Measurements from ENCODE around the gene OFD1. TPM values are rescaled to one million over a fixed set of nuclear protein-coding genes. Genes with fewer than 3 reads are reported as not detected.

Gene OFD1, protein sequence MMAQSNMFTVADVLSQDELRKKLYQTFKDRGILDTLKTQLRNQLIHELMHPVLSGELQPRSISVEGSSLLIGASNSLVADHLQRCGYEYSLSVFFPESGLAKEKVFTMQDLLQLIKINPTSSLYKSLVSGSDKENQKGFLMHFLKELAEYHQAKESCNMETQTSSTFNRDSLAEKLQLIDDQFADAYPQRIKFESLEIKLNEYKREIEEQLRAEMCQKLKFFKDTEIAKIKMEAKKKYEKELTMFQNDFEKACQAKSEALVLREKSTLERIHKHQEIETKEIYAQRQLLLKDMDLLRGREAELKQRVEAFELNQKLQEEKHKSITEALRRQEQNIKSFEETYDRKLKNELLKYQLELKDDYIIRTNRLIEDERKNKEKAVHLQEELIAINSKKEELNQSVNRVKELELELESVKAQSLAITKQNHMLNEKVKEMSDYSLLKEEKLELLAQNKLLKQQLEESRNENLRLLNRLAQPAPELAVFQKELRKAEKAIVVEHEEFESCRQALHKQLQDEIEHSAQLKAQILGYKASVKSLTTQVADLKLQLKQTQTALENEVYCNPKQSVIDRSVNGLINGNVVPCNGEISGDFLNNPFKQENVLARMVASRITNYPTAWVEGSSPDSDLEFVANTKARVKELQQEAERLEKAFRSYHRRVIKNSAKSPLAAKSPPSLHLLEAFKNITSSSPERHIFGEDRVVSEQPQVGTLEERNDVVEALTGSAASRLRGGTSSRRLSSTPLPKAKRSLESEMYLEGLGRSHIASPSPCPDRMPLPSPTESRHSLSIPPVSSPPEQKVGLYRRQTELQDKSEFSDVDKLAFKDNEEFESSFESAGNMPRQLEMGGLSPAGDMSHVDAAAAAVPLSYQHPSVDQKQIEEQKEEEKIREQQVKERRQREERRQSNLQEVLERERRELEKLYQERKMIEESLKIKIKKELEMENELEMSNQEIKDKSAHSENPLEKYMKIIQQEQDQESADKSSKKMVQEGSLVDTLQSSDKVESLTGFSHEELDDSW
- total RNA-seq, result 23.5 and 27.6 TPM in 2 replicates
- 23.5 and 30.6 TPM in 2 replicates for polyA plus RNA-seq

DNA sequence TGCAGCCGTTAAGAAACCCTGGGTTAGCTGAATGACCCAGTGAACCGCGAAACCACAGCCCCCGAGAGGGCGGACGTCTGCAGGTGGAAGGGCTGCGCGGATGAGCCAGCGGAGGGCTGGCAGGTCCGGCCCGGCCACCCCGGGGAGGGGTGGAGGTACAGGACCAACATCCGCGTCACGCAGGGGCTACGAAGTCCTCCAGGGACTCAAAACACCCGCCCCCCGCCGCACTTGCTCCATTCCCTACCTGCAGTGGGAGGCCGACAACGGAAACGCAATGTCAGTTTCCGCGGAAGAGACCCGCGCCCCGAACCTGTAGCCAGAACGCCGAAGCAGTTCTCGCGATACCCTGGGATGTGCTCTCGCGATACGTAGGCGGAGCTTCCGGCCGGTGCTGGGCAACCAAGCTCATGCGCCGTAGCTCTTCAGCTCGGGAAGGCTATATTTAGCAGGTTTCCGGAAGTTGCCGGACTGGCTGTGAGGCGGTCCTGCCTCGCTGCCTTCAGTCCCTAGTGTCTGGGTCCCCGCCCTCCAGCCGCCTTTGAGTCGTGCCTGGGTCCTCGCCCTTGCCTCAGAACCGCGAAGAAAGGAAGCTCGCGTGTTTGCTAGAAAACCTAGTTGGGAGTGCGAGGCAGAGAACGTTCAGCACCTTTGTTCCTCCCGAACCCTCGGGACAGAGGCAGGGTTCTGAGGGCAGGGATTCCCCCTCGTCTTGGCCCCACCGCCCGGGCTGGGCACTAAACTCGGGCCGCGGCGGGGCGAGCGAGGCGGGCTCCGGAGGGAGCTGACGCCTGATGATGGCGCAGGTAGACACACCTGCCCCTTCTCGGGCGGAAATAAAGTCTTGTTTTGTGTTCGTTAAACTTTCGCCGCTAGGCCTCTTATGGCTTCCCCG is at the start of gene OFD1, which contains the start of gene TRAPPC2:
OFD1 (plus strand) TSS at position 471 of the 895 bp plus-strand sequence; CDS start at position 795, 324 bp downstream.
TRAPPC2 (minus strand) TSS at position 343 of the 895 bp plus-strand sequence. CDS start 14,657 bp downstream, outside the sequence.
- 40% methylated on average over 51 of the region's 75 CpGs for WGBS (ENCODE audit: low lambda C conversion rate, missing lambda C conversion rate)
- TF ChIP-seq EZH2 (IDR thresholded peaks at IDR 0.05; ENCODE audit: borderline replicate concordance), result no peak
- TF ChIP-seq, protein P1, sequence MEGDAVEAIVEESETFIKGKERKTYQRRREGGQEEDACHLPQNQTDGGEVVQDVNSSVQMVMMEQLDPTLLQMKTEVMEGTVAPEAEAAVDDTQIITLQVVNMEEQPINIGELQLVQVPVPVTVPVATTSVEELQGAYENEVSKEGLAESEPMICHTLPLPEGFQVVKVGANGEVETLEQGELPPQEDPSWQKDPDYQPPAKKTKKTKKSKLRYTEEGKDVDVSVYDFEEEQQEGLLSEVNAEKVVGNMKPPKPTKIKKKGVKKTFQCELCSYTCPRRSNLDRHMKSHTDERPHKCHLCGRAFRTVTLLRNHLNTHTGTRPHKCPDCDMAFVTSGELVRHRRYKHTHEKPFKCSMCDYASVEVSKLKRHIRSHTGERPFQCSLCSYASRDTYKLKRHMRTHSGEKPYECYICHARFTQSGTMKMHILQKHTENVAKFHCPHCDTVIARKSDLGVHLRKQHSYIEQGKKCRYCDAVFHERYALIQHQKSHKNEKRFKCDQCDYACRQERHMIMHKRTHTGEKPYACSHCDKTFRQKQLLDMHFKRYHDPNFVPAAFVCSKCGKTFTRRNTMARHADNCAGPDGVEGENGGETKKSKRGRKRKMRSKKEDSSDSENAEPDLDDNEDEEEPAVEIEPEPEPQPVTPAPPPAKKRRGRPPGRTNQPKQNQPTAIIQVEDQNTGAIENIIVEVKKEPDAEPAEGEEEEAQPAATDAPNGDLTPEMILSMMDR (IDR thresholded peaks at IDR 0.05; ENCODE audit: poor library complexity), result no peak
- TF ChIP-seq EZH2phosphoT487 (IDR thresholded peaks at IDR 0.05; ENCODE audit: low read depth, severe bottlenecking, unreplicated experiment), result no peak
- H3K27me3 ChIP-seq, result no peaks in the 10 kb centered on the region
- H3K79me2 ChIP-seq, result peaks cover 61% of the 10 kb centered on the region
- H3K9me2 ChIP-seq (replicated peaks; ENCODE audit: insufficient read depth), result no peaks in the 10 kb centered on the region
- no peaks in the 10 kb centered on the region for H3K36me3 ChIP-seq (replicated peaks; ENCODE audit: insufficient read depth, low read depth)
- H4K20me1 ChIP-seq (ENCODE audit: insufficient read depth, poor library complexity, severe bottlenecking), result no peaks in the 10 kb centered on the region
- peak within 1 kb of the TSS; percentile 28 for H2AFZ ChIP-seq
- H3K4me2 ChIP-seq, result peak within 1 kb of the TSS; percentile 75
- peak within 1 kb of the TSS; percentile 97 for H3K27ac ChIP-seq
- DNase-seq (ENCODE audit: low spot score), result peak; percentile 93
- no peaks in the 10 kb centered on the region for H3K4me1 ChIP-seq (ENCODE audit: insufficient read depth)
- H3K4me3 ChIP-seq, result peak within 1 kb of the TSS; percentile 79
- no peaks in the 10 kb centered on the region for H3K9me3 ChIP-seq (ENCODE audit: low read depth)

DNA sequence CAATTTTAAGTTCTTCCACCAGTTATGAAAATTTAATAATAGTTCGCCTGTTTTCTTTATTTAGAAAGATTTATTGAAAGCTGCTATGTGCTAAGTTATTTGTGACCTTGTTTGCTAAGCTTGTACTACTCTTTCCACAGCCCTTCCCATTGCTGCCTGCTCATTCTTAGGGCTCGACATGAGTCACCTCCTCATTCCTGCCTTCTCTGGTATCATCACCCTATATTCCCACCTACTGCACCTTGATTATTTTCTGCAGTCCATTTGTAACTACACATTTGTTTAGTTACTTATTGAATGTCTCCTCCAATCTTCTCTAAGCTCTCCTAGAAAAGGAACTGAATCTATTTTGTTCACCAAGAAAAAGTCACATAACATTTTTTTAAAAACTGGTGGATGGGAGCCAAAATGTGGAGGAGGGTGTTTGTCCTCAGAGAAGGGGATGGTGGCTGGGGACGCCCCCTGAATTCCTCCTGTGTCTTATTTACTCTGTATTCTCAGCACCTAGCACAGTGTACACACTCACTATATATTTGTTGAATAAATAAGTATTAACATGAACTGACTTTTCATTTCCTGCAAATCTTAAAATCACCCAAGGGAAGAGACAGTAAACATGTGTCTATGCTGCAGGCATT is 49.3 kb upstream of the OFD1 start:
- Histone ChIP-seq H3K36me3 (replicated peaks; ENCODE audit: insufficient read depth, low read depth) (no peaks in the 10 kb centered on the region), H3K27me3 (no peaks in the 10 kb centered on the region), H3K4me3 (no peak overlapping the region), H3K9me3 (ENCODE audit: low read depth) (no peaks in the 10 kb centered on the region), H2AFZ (no peak overlapping the region), H3K4me1 (ENCODE audit: insufficient read depth) (no peaks in the 10 kb centered on the region), H3K4me2 (no peak overlapping the region), H3K27ac (no peak overlapping the region), H3K9me2 (replicated peaks; ENCODE audit: insufficient read depth) (no peaks in the 10 kb centered on the region), H4K20me1 (ENCODE audit: insufficient read depth, poor library complexity, severe bottlenecking) (no peaks in the 10 kb centered on the region), H3K79me2 (peaks cover 10% of the 10 kb centered on the region)
- TF ChIP-seq, protein P1 (IDR thresholded peaks at IDR 0.05; ENCODE audit: poor library complexity), result no peak
- WGBS (ENCODE audit: low lambda C conversion rate, missing lambda C conversion rate), result 39% methylated on average over 3 of the region's 3 CpGs
- no peak for DNase-seq (ENCODE audit: low spot score)

DNA sequence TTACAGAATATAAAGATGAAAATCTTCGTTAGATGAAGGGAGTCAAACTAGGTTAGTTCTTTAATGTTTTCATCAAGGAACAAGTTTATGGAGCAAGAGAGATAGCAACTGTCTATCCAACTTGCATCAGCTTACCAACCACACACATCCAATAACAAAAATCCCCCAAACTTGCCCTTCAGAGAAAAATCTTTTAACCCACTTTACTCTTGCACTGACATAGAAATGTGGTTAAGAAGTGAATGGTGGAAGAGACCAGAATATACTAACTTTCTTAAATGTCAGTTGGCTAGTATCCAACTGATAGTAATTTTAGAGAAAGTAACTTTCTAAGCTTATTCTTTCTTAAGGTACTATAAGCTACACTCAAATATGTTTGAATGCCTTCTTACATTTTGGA is 47.3 kb upstream of the OFD1 start:
- 63% methylated on average over 1 of the region's 1 CpG for WGBS (ENCODE audit: low lambda C conversion rate, missing lambda C conversion rate)
- Histone ChIP-seq H3K9me3 (ENCODE audit: low read depth) (no peaks in the 10 kb centered on the region), H3K4me2 (no peak overlapping the region), H4K20me1 (ENCODE audit: insufficient read depth, poor library complexity, severe bottlenecking) (no peaks in the 10 kb centered on the region), H3K36me3 (replicated peaks; ENCODE audit: insufficient read depth, low read depth) (no peaks in the 10 kb centered on the region), H3K4me1 (ENCODE audit: insufficient read depth) (no peaks in the 10 kb centered on the region), H3K27me3 (no peaks in the 10 kb centered on the region), H3K4me3 (no peak overlapping the region), H3K27ac (no peak overlapping the region), H3K79me2 (peaks cover 29% of the 10 kb centered on the region), H3K9me2 (replicated peaks; ENCODE audit: insufficient read depth) (no peaks in the 10 kb centered on the region), H2AFZ (no peak overlapping the region)
- no peak for DNase-seq (ENCODE audit: low spot score)
- TF ChIP-seq EZH2 (IDR thresholded peaks at IDR 0.05; ENCODE audit: borderline replicate concordance), result no peak
- TF ChIP-seq, protein P1 (IDR thresholded peaks at IDR 0.05; ENCODE audit: poor library complexity), result no peak
- no peak for TF ChIP-seq EZH2phosphoT487 (IDR thresholded peaks at IDR 0.05; ENCODE audit: low read depth, severe bottlenecking, unreplicated experiment)

Data from hepatocyte (in vitro differentiated cells).